ENCODE results near the gene SIRT7. TPM values are rescaled to one million over a fixed set of nuclear protein-coding genes. Genes with fewer than 3 reads are reported as not detected.

The SIRT7 gene
- total RNA-seq, 1 experiment from 2014 or later, result 24.2 TPM

DNA sequence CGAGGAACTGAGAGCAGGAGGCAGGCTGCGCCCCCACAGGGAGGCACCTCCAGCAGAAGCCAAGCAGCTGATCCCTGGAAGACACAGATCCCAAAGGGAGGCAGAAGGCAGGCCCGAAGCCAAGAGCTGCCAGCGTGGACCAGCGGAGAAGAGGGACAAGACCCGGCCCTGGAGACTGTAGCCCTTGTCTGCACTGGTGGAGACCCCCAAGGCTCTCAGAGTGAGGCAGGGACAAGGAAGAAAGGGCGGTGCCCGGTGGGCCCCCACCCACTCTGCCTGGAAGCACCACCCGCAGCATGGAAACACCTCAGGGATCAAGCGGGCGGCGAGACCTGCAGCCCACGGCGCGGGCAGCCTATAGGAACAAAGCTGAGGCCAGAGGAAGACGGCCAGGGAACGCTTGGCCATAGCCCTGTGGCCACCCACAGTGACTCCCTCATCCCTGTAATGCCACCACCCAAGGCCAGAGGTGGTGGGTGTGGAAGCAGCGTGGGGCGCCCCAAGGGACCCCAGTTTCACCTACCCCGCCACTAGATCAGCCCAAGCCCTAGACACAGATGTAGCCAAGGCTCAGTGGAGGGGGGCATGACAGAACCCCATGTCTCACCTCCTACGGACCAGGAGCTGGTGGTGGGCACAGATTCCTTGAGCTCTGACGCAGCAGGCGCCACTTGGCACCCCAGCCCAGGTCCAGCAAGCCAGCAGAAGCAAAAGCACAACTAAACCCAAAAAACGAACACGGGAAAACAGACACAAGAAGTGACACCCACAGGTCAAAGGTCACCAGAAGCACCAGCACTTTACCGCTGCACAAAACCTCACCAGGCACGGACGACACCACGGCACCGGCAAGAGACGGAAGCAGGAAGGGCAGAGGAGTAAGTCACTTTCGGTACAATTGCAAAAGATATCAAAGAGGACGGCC, 2.9 kb upstream of the SIRT7 start (continued):
- TF ChIP-seq, protein P1, sequence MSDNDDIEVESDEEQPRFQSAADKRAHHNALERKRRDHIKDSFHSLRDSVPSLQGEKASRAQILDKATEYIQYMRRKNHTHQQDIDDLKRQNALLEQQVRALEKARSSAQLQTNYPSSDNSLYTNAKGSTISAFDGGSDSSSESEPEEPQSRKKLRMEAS (CRISPR knock-in tag; IDR thresholded peaks at IDR 0.05), result no peak
- TF ChIP-seq, protein P2, sequence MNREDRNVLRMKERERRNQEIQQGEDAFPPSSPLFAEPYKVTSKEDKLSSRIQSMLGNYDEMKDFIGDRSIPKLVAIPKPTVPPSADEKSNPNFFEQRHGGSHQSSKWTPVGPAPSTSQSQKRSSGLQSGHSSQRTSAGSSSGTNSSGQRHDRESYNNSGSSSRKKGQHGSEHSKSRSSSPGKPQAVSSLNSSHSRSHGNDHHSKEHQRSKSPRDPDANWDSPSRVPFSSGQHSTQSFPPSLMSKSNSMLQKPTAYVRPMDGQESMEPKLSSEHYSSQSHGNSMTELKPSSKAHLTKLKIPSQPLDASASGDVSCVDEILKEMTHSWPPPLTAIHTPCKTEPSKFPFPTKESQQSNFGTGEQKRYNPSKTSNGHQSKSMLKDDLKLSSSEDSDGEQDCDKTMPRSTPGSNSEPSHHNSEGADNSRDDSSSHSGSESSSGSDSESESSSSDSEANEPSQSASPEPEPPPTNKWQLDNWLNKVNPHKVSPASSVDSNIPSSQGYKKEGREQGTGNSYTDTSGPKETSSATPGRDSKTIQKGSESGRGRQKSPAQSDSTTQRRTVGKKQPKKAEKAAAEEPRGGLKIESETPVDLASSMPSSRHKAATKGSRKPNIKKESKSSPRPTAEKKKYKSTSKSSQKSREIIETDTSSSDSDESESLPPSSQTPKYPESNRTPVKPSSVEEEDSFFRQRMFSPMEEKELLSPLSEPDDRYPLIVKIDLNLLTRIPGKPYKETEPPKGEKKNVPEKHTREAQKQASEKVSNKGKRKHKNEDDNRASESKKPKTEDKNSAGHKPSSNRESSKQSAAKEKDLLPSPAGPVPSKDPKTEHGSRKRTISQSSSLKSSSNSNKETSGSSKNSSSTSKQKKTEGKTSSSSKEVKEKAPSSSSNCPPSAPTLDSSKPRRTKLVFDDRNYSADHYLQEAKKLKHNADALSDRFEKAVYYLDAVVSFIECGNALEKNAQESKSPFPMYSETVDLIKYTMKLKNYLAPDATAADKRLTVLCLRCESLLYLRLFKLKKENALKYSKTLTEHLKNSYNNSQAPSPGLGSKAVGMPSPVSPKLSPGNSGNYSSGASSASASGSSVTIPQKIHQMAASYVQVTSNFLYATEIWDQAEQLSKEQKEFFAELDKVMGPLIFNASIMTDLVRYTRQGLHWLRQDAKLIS (CRISPR knock-in tag; IDR thresholded peaks at IDR 0.05; ENCODE audit: borderline replicate concordance), result no peak

DNA sequence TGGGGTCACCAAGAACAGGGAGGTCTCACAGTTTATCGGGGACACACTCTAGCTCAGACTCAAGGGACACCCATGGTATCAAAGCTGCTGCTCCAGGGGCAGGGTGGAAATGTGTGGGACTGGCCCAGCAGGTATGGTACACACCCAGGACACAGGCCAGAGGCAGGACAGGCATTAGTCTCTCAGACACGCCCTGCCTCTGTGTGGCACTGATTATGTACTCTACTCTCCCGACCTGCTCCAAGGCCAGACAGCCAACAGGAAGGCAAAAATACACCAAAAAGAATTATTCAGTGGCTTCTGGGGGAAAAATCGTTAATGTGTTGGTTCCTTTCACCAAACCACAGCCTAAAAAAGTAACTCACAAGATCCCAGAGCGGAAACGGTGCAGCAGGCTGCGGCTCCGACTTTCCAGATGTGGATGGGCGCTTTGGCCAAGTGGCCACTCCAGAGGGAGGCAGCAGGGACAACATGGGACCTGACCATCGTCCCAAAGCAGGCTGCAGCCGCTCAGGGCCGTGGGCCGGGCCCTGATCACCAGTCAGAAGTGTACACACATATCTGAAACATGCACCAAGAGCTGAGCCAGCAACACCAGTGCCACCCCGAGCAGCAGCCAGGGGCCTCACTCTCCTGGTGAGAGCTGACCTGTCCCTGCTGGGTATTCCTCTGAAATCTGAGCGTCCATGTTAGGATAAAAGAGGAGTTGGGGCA, 1.0 kb upstream of the SIRT7 start:
- no peaks in the 10 kb centered on the region for H3K27me3 Mint-ChIP-seq (ENCODE audit: low read depth)
- CTCF ChIA-PET, result no interaction called here
- peaks cover 16% of the 10 kb centered on the region for H3K36me3 Mint-ChIP-seq
- DNase-seq (ENCODE audit: low spot score) (no peak), ATAC-seq (no peak)
- H3K4me3 Mint-ChIP-seq, result peak overlapping the region; percentile 70; the same call in 1 of the 2 replicates
- peak overlapping the region; percentile 93 for H3K27ac Mint-ChIP-seq
- H3K9me3 Mint-ChIP-seq, result no peaks in the 10 kb centered on the region
- POLR2A ChIA-PET, result no interaction called here
- H3K4me1 Mint-ChIP-seq, result peaks cover 22% of the 10 kb centered on the region
- TF ChIP-seq, protein P3, sequence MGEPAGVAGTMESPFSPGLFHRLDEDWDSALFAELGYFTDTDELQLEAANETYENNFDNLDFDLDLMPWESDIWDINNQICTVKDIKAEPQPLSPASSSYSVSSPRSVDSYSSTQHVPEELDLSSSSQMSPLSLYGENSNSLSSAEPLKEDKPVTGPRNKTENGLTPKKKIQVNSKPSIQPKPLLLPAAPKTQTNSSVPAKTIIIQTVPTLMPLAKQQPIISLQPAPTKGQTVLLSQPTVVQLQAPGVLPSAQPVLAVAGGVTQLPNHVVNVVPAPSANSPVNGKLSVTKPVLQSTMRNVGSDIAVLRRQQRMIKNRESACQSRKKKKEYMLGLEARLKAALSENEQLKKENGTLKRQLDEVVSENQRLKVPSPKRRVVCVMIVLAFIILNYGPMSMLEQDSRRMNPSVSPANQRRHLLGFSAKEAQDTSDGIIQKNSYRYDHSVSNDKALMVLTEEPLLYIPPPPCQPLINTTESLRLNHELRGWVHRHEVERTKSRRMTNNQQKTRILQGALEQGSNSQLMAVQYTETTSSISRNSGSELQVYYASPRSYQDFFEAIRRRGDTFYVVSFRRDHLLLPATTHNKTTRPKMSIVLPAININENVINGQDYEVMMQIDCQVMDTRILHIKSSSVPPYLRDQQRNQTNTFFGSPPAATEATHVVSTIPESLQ (CRISPR knock-in tag; IDR thresholded peaks at IDR 0.05), result no peak
- TF ChIP-seq TEAD1 (CRISPR knock-in tag; IDR thresholded peaks at IDR 0.05), result no peak
- TF ChIP-seq NR2C2 (CRISPR knock-in tag; IDR thresholded peaks at IDR 0.05), result no peak
- TF ChIP-seq, protein P4, sequence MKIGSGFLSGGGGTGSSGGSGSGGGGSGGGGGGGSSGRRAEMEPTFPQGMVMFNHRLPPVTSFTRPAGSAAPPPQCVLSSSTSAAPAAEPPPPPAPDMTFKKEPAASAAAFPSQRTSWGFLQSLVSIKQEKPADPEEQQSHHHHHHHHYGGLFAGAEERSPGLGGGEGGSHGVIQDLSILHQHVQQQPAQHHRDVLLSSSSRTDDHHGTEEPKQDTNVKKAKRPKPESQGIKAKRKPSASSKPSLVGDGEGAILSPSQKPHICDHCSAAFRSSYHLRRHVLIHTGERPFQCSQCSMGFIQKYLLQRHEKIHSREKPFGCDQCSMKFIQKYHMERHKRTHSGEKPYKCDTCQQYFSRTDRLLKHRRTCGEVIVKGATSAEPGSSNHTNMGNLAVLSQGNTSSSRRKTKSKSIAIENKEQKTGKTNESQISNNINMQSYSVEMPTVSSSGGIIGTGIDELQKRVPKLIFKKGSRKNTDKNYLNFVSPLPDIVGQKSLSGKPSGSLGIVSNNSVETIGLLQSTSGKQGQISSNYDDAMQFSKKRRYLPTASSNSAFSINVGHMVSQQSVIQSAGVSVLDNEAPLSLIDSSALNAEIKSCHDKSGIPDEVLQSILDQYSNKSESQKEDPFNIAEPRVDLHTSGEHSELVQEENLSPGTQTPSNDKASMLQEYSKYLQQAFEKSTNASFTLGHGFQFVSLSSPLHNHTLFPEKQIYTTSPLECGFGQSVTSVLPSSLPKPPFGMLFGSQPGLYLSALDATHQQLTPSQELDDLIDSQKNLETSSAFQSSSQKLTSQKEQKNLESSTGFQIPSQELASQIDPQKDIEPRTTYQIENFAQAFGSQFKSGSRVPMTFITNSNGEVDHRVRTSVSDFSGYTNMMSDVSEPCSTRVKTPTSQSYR (CRISPR knock-in tag; IDR thresholded peaks at IDR 0.05), result no peak
- TF ChIP-seq ELF4 (CRISPR knock-in tag; IDR thresholded peaks at IDR 0.05; ENCODE audit: low read depth), result no peak
- no peak for TF ChIP-seq NFE2L1 (CRISPR knock-in tag; IDR thresholded peaks at IDR 0.05)
- no peak for TF ChIP-seq PRRX2 (CRISPR knock-in tag; IDR thresholded peaks at IDR 0.05)
- TF ChIP-seq, protein P5, sequence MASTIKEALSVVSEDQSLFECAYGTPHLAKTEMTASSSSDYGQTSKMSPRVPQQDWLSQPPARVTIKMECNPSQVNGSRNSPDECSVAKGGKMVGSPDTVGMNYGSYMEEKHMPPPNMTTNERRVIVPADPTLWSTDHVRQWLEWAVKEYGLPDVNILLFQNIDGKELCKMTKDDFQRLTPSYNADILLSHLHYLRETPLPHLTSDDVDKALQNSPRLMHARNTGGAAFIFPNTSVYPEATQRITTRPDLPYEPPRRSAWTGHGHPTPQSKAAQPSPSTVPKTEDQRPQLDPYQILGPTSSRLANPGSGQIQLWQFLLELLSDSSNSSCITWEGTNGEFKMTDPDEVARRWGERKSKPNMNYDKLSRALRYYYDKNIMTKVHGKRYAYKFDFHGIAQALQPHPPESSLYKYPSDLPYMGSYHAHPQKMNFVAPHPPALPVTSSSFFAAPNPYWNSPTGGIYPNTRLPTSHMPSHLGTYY (CRISPR knock-in tag; IDR thresholded peaks at IDR 0.05), result no peak
- TF ChIP-seq, protein P6, sequence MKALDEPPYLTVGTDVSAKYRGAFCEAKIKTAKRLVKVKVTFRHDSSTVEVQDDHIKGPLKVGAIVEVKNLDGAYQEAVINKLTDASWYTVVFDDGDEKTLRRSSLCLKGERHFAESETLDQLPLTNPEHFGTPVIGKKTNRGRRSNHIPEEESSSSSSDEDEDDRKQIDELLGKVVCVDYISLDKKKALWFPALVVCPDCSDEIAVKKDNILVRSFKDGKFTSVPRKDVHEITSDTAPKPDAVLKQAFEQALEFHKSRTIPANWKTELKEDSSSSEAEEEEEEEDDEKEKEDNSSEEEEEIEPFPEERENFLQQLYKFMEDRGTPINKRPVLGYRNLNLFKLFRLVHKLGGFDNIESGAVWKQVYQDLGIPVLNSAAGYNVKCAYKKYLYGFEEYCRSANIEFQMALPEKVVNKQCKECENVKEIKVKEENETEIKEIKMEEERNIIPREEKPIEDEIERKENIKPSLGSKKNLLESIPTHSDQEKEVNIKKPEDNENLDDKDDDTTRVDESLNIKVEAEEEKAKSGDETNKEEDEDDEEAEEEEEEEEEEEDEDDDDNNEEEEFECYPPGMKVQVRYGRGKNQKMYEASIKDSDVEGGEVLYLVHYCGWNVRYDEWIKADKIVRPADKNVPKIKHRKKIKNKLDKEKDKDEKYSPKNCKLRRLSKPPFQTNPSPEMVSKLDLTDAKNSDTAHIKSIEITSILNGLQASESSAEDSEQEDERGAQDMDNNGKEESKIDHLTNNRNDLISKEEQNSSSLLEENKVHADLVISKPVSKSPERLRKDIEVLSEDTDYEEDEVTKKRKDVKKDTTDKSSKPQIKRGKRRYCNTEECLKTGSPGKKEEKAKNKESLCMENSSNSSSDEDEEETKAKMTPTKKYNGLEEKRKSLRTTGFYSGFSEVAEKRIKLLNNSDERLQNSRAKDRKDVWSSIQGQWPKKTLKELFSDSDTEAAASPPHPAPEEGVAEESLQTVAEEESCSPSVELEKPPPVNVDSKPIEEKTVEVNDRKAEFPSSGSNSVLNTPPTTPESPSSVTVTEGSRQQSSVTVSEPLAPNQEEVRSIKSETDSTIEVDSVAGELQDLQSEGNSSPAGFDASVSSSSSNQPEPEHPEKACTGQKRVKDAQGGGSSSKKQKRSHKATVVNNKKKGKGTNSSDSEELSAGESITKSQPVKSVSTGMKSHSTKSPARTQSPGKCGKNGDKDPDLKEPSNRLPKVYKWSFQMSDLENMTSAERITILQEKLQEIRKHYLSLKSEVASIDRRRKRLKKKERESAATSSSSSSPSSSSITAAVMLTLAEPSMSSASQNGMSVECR (CRISPR knock-in tag; IDR thresholded peaks at IDR 0.05; ENCODE audit: borderline replicate concordance), result no peak
- no peak for TF ChIP-seq ZNF263 (CRISPR knock-in tag; IDR thresholded peaks at IDR 0.05; ENCODE audit: low read depth)
- no peak for TF ChIP-seq NR1H2 (CRISPR knock-in tag; IDR thresholded peaks at IDR 0.05)
- TF ChIP-seq FOXP1 (CRISPR knock-in tag; IDR thresholded peaks at IDR 0.05; ENCODE audit: borderline replicate concordance), result no peak
- TF ChIP-seq, protein P7, sequence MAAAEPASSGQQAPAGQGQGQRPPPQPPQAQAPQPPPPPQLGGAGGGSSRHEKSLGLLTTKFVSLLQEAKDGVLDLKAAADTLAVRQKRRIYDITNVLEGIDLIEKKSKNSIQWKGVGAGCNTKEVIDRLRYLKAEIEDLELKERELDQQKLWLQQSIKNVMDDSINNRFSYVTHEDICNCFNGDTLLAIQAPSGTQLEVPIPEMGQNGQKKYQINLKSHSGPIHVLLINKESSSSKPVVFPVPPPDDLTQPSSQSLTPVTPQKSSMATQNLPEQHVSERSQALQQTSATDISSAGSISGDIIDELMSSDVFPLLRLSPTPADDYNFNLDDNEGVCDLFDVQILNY (CRISPR knock-in tag; IDR thresholded peaks at IDR 0.05), result no peak
- TF ChIP-seq GRHL2 (CRISPR knock-in tag; IDR thresholded peaks at IDR 0.05; ENCODE audit: insufficient replicate concordance, severe bottlenecking), result no peak
